ENCODE data around the gene PDS5B.
"Not testable (repeated sequence)": the region's sequence is repeated elsewhere in the genome, so short reads cannot be mapped to it uniquely, and the experiment has no call there.

The PDS5B gene, protein sequence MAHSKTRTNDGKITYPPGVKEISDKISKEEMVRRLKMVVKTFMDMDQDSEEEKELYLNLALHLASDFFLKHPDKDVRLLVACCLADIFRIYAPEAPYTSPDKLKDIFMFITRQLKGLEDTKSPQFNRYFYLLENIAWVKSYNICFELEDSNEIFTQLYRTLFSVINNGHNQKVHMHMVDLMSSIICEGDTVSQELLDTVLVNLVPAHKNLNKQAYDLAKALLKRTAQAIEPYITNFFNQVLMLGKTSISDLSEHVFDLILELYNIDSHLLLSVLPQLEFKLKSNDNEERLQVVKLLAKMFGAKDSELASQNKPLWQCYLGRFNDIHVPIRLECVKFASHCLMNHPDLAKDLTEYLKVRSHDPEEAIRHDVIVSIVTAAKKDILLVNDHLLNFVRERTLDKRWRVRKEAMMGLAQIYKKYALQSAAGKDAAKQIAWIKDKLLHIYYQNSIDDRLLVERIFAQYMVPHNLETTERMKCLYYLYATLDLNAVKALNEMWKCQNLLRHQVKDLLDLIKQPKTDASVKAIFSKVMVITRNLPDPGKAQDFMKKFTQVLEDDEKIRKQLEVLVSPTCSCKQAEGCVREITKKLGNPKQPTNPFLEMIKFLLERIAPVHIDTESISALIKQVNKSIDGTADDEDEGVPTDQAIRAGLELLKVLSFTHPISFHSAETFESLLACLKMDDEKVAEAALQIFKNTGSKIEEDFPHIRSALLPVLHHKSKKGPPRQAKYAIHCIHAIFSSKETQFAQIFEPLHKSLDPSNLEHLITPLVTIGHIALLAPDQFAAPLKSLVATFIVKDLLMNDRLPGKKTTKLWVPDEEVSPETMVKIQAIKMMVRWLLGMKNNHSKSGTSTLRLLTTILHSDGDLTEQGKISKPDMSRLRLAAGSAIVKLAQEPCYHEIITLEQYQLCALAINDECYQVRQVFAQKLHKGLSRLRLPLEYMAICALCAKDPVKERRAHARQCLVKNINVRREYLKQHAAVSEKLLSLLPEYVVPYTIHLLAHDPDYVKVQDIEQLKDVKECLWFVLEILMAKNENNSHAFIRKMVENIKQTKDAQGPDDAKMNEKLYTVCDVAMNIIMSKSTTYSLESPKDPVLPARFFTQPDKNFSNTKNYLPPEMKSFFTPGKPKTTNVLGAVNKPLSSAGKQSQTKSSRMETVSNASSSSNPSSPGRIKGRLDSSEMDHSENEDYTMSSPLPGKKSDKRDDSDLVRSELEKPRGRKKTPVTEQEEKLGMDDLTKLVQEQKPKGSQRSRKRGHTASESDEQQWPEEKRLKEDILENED (N-terminal part only)

GRCh38 chr13:32586080-32586900, at the start of gene PDS5B:
Gene PDS5B (plus strand): TSS chr13:32586452. CDS start chr13:32648773, 62,321 bp downstream.
- peak; percentile 92 for DNase-seq

DNA sequence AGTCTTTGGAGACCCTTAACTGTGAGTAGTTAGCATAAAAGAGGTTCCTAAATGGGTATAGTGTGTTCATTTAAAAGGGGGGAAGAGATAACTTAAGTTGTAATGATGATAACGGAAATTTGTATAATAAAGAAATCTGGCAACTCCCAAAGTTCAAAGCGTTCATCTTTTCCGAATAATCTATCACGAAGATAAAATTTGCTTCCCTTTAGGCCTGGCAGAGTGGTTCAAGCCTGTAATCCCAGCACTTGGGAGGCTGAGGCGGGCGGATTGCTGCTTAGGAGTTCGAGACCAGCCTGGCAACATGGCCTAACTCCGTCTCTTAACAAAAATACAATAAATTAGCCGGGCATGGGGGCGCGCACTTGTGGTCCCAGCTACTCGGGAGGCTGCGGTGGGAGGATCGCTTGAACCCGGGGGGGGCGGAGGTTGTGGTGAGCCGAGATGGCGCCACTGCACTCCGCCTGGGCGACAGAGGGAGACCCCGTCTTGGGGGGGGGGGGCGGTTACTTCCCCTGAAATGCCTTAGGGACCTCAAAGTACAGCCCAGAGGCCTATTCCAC, 48.6 kb upstream of the PDS5B start:
- DNase-seq, result peak; percentile 14

- no peak for DNase-seq
Measured at GRCh38 chr13:32538143-32538620, 48.1 kb upstream of the PDS5B start.

DNA sequence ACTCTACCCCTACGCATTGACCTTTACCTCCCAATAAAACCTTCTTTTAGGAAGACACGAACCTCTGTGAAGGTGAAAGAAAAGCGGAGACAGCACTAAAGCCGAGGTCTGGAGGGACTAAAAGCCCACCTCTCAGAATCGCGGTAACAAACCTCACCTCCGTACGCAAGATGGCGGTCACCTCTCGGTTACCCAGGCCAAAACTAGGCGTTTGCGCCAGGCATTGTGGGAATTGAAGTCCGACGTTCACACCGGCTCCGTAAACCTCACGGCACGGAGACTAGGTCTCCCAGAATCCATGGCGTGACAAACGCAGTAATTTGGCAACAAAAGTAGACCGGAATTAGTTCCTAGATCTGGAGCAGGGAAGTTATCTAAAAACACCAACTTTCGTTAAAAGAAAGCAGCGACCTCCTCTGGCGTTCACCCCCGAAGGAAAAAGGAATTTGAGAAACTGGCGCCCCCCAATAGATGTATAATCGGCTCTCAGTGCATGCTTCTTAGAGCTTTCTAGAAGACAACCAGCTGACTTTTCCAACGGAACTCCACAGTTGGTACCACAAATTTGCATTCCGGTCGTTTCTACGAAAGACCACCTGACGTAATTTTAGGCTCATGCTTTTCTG, 47.5 kb upstream of the PDS5B start, which contains the start of gene N4BP2L2:
Gene N4BP2L2 (minus strand): TSS at position 175 of the 626 bp plus-strand sequence. CDS start 1,768 bp downstream, outside the sequence.
- DNase-seq, result peak; percentile 84

DNA sequence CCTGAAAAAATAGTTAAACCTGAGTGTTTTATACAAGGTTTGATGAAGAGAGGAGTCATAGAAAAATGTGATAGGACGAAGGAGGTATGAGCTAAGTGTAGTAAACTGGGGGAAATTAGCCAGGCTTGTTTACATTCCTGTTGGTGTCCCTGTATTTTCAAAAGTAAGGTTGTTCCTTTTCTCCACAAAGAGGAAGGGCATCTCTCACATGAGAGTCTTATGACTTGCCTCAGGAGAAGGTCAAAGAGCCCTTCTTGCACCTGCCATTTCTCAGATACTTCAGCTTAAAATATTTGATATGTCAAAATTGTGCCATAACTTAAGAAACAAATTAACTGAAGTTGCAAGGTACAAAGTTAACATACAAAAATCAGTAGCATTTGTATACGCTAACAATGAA, 44.0 kb upstream of the PDS5B start:
- no peak for DNase-seq

GRCh38 chr13:32545083-32545482, 41.2 kb upstream of the PDS5B start:
- DNase-seq, result no peak

DNA sequence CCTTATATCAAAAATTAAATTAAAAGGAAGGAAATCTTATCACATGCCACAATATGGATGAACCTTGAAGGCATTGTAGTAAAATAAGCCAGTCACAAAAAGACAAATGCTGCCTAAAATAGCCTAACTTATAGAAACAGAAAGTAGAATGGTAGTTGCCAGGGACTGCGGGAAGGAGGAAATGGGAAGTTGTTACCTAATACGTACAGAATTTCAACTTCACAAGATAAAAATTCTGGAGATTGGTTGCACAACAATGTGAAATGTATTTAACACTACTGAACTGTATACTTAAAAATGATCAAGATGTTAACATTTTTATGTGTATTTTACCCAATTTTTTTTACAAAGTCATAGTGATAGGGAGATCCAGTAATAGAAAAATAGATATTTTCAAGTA, 37.4 kb upstream of the PDS5B start:
- no peak for DNase-seq

- no peak for DNase-seq
Measured at GRCh38 chr13:32549788-32550187, 36.5 kb upstream of the PDS5B start.

GRCh38 chr13:32553720-32554119, 32.5 kb upstream of the PDS5B start:
- DNase-seq, result no peak

- no peak for DNase-seq
Measured at GRCh38 chr13:32555613-32556012, 30.6 kb upstream of the PDS5B start.

- not testable (repeated sequence) for DNase-seq
Measured at GRCh38 chr13:32560842-32561241, 25.4 kb upstream of the PDS5B start.

DNA sequence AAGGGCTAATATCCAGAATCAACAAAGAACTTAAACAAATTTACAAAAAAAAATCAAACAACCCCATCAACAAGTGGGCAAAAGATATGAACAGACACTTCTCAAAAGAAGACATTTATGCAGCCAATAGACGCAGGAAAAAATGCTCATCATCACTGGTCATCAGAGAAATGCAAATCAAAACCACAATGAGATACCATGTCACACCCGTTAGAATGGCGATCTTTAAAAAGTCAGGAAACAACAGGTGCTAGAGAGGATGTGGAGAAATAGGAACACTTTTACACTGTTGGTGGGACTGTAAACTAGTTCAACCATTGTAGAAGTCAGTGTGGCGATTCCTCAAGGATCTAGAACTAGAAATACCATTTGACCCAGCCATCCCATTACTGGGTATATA, 10.6 kb upstream of the PDS5B start:
- DNase-seq, result not testable (repeated sequence)

GRCh38 chr13:32577032-32577431, 9.2 kb upstream of the PDS5B start:
- DNase-seq, result no peak

GRCh38 chr13:32581177-32581786, 5.0 kb upstream of the PDS5B start:
- no peak for DNase-seq

DNA sequence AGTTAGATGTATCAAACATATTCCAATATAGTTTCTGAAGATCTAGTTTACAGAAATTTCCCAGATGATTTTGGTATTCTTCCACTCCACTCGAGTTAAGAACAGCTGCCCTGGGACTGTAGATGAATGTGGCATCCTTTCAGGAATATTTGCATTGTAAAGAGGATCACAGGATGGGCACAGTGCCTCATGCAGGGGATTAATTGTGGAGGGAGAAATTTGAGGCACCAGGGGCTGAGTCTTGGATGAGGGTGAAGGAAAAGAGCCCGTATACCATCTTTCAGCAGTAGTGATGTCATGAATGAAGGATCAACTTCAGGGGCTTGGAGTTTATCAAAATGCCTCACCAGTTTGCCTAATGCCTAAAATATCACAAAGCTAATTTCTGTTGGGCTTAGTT, 4.0 kb upstream of the PDS5B start:
- no peak for DNase-seq

DNA sequence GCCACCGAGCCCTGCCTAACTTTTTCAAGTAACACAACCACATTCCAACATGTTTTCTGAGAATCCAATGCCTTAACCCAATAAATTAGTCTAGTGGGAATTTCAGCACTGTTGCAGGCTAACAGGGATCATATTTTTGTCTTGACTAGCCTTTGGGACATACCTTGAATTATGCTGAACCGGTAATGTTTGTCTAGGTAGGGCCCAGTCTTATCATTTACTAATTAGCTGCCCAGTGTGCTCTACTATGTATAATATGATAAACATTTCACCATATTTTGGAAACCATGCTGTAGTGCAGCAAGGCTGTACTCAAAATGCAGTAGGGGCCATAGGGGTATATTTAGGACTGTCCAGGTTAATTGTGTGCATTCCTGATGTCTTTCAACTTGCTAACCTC, 3.3 kb upstream of the PDS5B start:
- no peak for DNase-seq

DNA sequence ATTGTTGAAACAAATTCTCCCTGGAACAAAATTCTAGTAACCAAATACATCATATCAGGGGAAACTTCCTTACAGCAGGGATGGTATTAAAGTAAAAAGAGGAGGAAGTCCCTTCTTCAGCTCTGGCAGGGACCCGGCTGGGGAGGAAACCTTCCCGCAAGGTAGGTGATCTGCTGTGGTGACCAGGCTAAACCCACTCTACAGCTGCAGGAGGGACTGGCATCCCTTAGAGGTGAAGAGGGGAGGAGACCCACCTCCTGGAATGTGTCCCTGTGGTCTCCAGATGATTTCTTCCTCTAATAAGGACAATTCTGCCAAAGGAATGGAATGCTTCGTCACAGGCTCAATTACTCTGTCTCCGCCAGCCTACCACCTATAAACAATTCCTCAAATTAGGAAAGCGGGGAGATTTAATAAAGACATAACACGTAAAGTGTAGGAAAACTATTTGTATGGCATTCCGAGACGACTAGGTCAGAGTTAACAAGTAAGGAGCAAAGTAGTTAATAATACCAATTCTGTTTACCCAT, 637 bp upstream of the PDS5B start:
- DNase-seq, result no peak

GRCh38 chr13:32587011-32587810, 959 bp downstream of the PDS5B start:
- DNase-seq, result peak; percentile 40

DNA sequence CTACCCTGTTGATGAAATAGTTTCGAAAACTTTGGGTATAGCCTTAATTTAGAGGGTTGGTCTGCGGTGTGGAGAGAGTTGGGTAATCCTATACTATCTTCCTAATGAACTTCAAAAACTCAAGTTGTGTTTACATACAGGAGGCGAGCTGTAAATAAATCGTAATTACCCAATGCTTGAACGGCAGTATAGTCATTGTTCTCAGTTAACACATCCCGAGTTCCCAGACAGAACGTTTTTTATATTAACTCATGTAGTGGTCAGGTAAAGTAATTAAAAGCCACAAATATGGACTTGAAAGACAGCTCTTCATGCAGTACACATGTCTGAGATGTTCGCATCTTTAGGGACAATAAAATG, 1.5 kb downstream of the PDS5B start:
- no peak for DNase-seq
